SK-N-SH (cell line): ENCODE data around the gene ZCCHC14. TPM values are rescaled to one million over a fixed set of nuclear protein-coding genes. Genes with fewer than 3 reads are reported as not detected.

Source experiments
- CTCF ChIA-PET: fragments of 300-600, 350-600 bp; formaldehyde crosslinking; extraction: SDS; loops from one replicate; lab custom pipeline; 2021; lab: Yijun Ruan, JAX
- POLR2A ChIA-PET: fragments of 350-600 bp; sonication (Branson Sonifier 250); formaldehyde crosslinking; extraction: SDS; loops from one replicate; lab custom pipeline; 2020; ENCODE audit warnings: antibody characterized with exemption, inconsistent platforms; lab: Yijun Ruan, JAX
- DNase-seq: peaks from one replicate; pipeline ENCODE4 v3.0.0; 2012
- H2AFZ ChIP-seq: fragments of 200-600 bp; sonication (generic); 2 replicates; pipeline ENCODE4 v1.8.1; 2016; ENCODE audit warnings: antibody characterized with exemption, mild to moderate bottlenecking, low read depth
- H3F3A ChIP-seq: fragments of 200-600 bp; sonication (generic); replicated peaks from 2 replicates; pipeline ENCODE3; 2016; ENCODE audit warnings: antibody characterized with exemption, mild to moderate bottlenecking; ENCODE audit not compliant: insufficient read depth
- H3K27ac ChIP-seq, 2 experiments: fragments of 200-500 bp in 1 of 2; fragments of 200-600 bp in 1 of 2; sonication (Bioruptor generic) in 1 of 2; sonication (generic), shearing (Covaris generic) in 1 of 2; 2 replicates each; pipeline versions ENCODE4 v1.5.1 to v1.6.1; 2014 to 2016; ENCODE audit warnings: low read depth in 2 of 2, inconsistent platforms in 1 of 2, low read length in 1 of 2, mild to moderate bottlenecking in 1 of 2, mixed read lengths in 1 of 2
- H3K27me3 ChIP-seq: fragments of 200-600 bp; sonication (generic), shearing (Covaris generic); 2 replicates; pipeline ENCODE4 v1.6.1; 2016; ENCODE audit warnings: mixed run types; ENCODE audit not compliant: insufficient read depth
- H3K36me3 ChIP-seq, 2 experiments: fragments of 200-500 bp in 1 of 2; fragments of 200-600 bp in 1 of 2; sonication (Bioruptor generic) in 1 of 2; sonication (generic) in 1 of 2; replicated peaks in 1 of 2; 2 replicates each; pipeline versions ENCODE3 to v1.5.1; 2014 to 2016; ENCODE audit warnings: low read length in 1 of 2, mild to moderate bottlenecking in 1 of 2; ENCODE audit not compliant: insufficient read depth in 2 of 2, control insufficient read depth in 1 of 2
- H3K4me1 ChIP-seq, 2 experiments: fragments of 200-500 bp in 1 of 2; fragments of 200-600 bp in 1 of 2; sonication (Bioruptor generic) in 1 of 2; sonication (generic), shearing (Covaris generic) in 1 of 2; 2 replicates each; pipeline versions ENCODE4 v1.5.1 to v1.6.1; 2014 to 2016; ENCODE audit warnings: low read depth in 1 of 2, low read length in 1 of 2, mixed run types in 1 of 2; ENCODE audit not compliant: insufficient read depth in 2 of 2, control insufficient read depth in 1 of 2
- H3K4me2 ChIP-seq: fragments of 200-600 bp; sonication (generic), shearing (Covaris generic); 2 replicates; pipeline ENCODE4 v1.6.1; 2017; ENCODE audit warnings: mixed run types
- H3K4me3 ChIP-seq, 2 experiments: fragments of 200-500 bp in 1 of 2; fragments of 200-600 bp in 1 of 2; sonication (Bioruptor generic) in 1 of 2; sonication (generic), shearing (Covaris generic) in 1 of 2; 2 replicates each; pipeline versions ENCODE4 v1.5.1 to v1.8.1; 2014 to 2016; ENCODE audit warnings: low read depth in 2 of 2, inconsistent platforms in 1 of 2, low read length in 1 of 2, mild to moderate bottlenecking in 1 of 2, mixed read lengths in 1 of 2, moderate library complexity in 1 of 2
- H3K79me2 ChIP-seq: fragments of 200-600 bp; sonication (generic); 2 replicates; pipeline ENCODE4 v1.8.1; 2017; ENCODE audit warnings: mild to moderate bottlenecking; ENCODE audit not compliant: insufficient read depth
- H3K9ac ChIP-seq: fragments of 200-600 bp; sonication (generic); 2 replicates; pipeline ENCODE4 v1.6.1; 2017; ENCODE audit warnings: mixed run types
- H3K9me2 ChIP-seq: fragments of 200-600 bp; sonication (generic); 2 replicates; pipeline ENCODE4 v1.6.1; 2017; ENCODE audit warnings: mixed run types
- H3K9me3 ChIP-seq: fragments of 200-600 bp; sonication (generic); 2 replicates; pipeline ENCODE4 v1.6.1; 2017; ENCODE audit warnings: mixed run types, mild to moderate bottlenecking, moderate library complexity
- H4K20me1 ChIP-seq: fragments of 200-600 bp; sonication (generic); 2 replicates; pipeline ENCODE4 v1.6.1; 2017; ENCODE audit warnings: mild to moderate bottlenecking, mixed run types; ENCODE audit not compliant: insufficient read depth
- ELF1 ChIP-seq: IDR thresholded peaks from 2 replicates; pipeline ENCODE4 v1.4.0; 2012
- FOSL2 ChIP-seq: IDR thresholded peaks from 2 replicates; pipeline ENCODE4 v1.4.0; 2012; ENCODE audit warnings: low read depth, mild to moderate bottlenecking, moderate library complexity, borderline replicate concordance
- GABPA ChIP-seq: IDR thresholded peaks from 2 replicates; pipeline ENCODE4 v1.4.0; 2012; ENCODE audit warnings: low read depth, mild to moderate bottlenecking
- GATA2 ChIP-seq: sonication (generic); formaldehyde crosslinking; IDR thresholded peaks from 2 replicates; pipeline ENCODE4 v1.5.0; 2020; ENCODE audit warnings: mild to moderate bottlenecking, missing genetic modification reagents
- MEF2A ChIP-seq: IDR thresholded peaks from 2 replicates; pipeline ENCODE4 v1.4.0; 2012; ENCODE audit warnings: low read depth, borderline replicate concordance
- MXI1 ChIP-seq: IDR thresholded peaks from 2 replicates; pipeline ENCODE4 v1.6.1; 2012; ENCODE audit warnings: mild to moderate bottlenecking, low read depth, low read length, improper control_type of control experiment
- NFIC ChIP-seq: IDR thresholded peaks from 2 replicates; pipeline ENCODE4 v1.4.0; 2012; ENCODE audit warnings: borderline replicate concordance
- NRF1 ChIP-seq: IDR thresholded peaks from 2 replicates; pipeline ENCODE4 v1.6.1; 2012; ENCODE audit warnings: low read depth, mild to moderate bottlenecking, low read length
- RAD21 ChIP-seq: IDR thresholded peaks from 2 replicates; pipeline ENCODE4 v1.6.1; 2012; ENCODE audit warnings: mild to moderate bottlenecking, low read length
- RCOR1 ChIP-seq: fragments of 150-350 bp; IDR thresholded peaks from 2 replicates; pipeline ENCODE4 v1.6.1; 2017; ENCODE audit warnings: antibody characterized with exemption, low read length
- SMC3 ChIP-seq: IDR thresholded peaks from 2 replicates; pipeline ENCODE4 v1.6.1; 2012; ENCODE audit warnings: low read depth, low read length, improper control_type of control experiment
- TEAD4 ChIP-seq: IDR thresholded peaks from 2 replicates; pipeline ENCODE4 v1.4.0; 2012; ENCODE audit warnings: mild to moderate bottlenecking, borderline replicate concordance; ENCODE audit not compliant: insufficient read depth
- YY1 ChIP-seq: IDR thresholded peaks from 2 replicates; pipeline ENCODE4 v1.4.0; 2012; ENCODE audit warnings: low read depth, mild to moderate bottlenecking
- WGBS: methylation state at CpG from one replicate; pipeline ENCODE4 v1.1.6; 2017; ENCODE audit warnings: low lambda C conversion rate; 5-methylcytosine and 5-hydroxymethylcytosine counted together
- polyA plus RNA-seq, 3 experiments: library from polyadenylated mRNA; depleted of rRNA; stranded (reverse); fragments of >200 nt; gene quantifications; 2 replicates each; pipeline ENCODE4 v1.2.3, GENCODE V29; 2012
- TF ChIP-seq, protein P1 (sequence below): fragments of 150-350 bp; IDR thresholded peaks from 2 replicates; pipeline ENCODE4 v1.6.1; 2017; ENCODE audit warnings: antibody characterized with exemption, low read length, low read depth, borderline replicate concordance
- TF ChIP-seq, protein P2 (sequence below): fragments of 200-600 bp; sonication (generic); IDR thresholded peaks from 2 replicates; pipeline ENCODE4 v1.6.1; 2017; ENCODE audit warnings: antibody characterized with exemption, mild to moderate bottlenecking, moderate library complexity
- TF ChIP-seq, protein P3 (sequence below): fragments of 150-350 bp; IDR thresholded peaks from 2 replicates; pipeline ENCODE4 v1.6.1; 2016; ENCODE audit warnings: mild to moderate bottlenecking, low read depth, low read length

Gene ZCCHC14
- polyA plus RNA-seq, 1 of the 3 experiments (the other 2 are of a cell fraction) = 5.7 TPM

DNA sequence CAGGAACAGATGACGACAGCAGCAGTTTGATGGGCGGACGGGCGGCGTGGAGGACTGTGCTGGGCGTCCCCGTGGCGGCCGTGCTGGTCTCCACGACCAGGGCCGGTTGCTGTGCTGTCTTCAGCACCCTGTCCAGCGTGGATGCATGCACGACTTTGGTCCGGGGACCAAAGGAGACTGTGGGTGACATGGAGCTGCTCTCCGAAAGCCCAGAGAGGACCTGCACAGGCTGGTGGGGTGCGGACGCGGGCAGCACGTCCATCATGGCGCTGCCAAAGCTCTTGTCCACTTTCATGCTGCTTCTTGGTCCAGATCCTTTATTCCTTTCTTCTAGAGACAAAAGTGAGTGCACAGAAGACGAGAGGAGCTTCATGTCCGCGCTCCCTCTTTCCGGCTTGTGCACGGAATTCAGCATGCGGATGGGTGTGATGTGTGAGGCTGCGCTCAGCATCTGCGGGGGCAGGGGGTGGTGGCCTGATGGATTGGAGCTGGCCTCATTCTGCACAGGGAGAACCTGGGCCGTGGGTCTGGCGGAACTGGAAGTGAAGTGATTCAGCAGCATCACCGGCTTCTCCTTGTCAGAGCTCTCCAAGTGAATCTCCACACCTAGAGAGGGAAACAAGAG, 80.3 kb downstream of the ZCCHC14 start:
- TF ChIP-seq RAD21 = no peak
- TF ChIP-seq NRF1 = no peak
- TF ChIP-seq TEAD4 = no peak
- no peak for TF ChIP-seq GATA2 (CRISPR knock-in tag)
- TF ChIP-seq, protein P1, sequence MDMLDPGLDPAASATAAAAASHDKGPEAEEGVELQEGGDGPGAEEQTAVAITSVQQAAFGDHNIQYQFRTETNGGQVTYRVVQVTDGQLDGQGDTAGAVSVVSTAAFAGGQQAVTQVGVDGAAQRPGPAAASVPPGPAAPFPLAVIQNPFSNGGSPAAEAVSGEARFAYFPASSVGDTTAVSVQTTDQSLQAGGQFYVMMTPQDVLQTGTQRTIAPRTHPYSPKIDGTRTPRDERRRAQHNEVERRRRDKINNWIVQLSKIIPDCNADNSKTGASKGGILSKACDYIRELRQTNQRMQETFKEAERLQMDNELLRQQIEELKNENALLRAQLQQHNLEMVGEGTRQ = no peak
- TF ChIP-seq SMC3 = no peak
- TF ChIP-seq NFIC = no peak
- TF ChIP-seq, protein P2, sequence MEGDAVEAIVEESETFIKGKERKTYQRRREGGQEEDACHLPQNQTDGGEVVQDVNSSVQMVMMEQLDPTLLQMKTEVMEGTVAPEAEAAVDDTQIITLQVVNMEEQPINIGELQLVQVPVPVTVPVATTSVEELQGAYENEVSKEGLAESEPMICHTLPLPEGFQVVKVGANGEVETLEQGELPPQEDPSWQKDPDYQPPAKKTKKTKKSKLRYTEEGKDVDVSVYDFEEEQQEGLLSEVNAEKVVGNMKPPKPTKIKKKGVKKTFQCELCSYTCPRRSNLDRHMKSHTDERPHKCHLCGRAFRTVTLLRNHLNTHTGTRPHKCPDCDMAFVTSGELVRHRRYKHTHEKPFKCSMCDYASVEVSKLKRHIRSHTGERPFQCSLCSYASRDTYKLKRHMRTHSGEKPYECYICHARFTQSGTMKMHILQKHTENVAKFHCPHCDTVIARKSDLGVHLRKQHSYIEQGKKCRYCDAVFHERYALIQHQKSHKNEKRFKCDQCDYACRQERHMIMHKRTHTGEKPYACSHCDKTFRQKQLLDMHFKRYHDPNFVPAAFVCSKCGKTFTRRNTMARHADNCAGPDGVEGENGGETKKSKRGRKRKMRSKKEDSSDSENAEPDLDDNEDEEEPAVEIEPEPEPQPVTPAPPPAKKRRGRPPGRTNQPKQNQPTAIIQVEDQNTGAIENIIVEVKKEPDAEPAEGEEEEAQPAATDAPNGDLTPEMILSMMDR = no peak
- no peak for TF ChIP-seq ELF1
- no peak for TF ChIP-seq FOSL2
- TF ChIP-seq, protein P3, sequence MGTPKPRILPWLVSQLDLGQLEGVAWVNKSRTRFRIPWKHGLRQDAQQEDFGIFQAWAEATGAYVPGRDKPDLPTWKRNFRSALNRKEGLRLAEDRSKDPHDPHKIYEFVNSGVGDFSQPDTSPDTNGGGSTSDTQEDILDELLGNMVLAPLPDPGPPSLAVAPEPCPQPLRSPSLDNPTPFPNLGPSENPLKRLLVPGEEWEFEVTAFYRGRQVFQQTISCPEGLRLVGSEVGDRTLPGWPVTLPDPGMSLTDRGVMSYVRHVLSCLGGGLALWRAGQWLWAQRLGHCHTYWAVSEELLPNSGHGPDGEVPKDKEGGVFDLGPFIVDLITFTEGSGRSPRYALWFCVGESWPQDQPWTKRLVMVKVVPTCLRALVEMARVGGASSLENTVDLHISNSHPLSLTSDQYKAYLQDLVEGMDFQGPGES = no peak
- no peak for TF ChIP-seq MEF2A
- TF ChIP-seq YY1 = no peak
- no peak for TF ChIP-seq GABPA
- TF ChIP-seq MXI1 = no peak
- no peak for TF ChIP-seq RCOR1
- H4K20me1 ChIP-seq = 0 out of 2 replicates have a peak, but pooled peaks cover 6% of the 10 kb centered on the region
- 94% methylated on average over 31 of the region's 31 CpGs for WGBS
- no peak overlapping the region for H3K4me2 ChIP-seq
- no peak overlapping the region for H2AFZ ChIP-seq
- no peaks in the 10 kb centered on the region for H3F3A ChIP-seq
- ChIA-PET CTCF (interaction anchor here (1.2 to 2.0 kb wide), 3 partner anchors 18 to 357 kb away, joined by 4 to 6 read pairs (median 5); no protein-coding TSS in a partner anchor), POLR2A (no interaction called here)
- H3K79me2 ChIP-seq = no peaks in the 10 kb centered on the region
- no peaks in the 10 kb centered on the region for H3K9me2 ChIP-seq
- peaks cover 43 to 77% of the 10 kb centered on the region in 2 experiments for H3K36me3 ChIP-seq
- no peaks in the 10 kb centered on the region; a peak in 1 of 4 replicates for H3K4me1 ChIP-seq
- no peak overlapping the region for H3K4me3 ChIP-seq
- no peaks in the 10 kb centered on the region for H3K27me3 ChIP-seq
- DNase-seq = no peak
- H3K27ac ChIP-seq = no peak overlapping the region
- H3K9me3 ChIP-seq = no peaks in the 10 kb centered on the region
- no peak overlapping the region for H3K9ac ChIP-seq
